OCI-LY1 (cell line): ENCODE results near the gene PDZK1IP1.

Experiments
- H2AFZ ChIP-seq: fragments of 200-600 bp; sonication (generic), shearing (Covaris generic); 2 replicates; pipeline ENCODE4 v1.6.0; 2014; ENCODE audit warnings: antibody characterized with exemption, mild to moderate bottlenecking, low read length
- H3F3A ChIP-seq: fragments of 200-600 bp; sonication (generic), shearing (Covaris generic); 2 replicates; pipeline ENCODE4 v1.6.0; 2014; ENCODE audit warnings: mild to moderate bottlenecking, antibody characterized with exemption, low read length, moderate library complexity; ENCODE audit not compliant: insufficient read depth
- H3K27ac ChIP-seq: fragments of 200-600 bp; sonication (generic); 2 replicates; pipeline ENCODE4 v1.5.1; 2014; ENCODE audit warnings: low read length, mixed run types, mild to moderate bottlenecking, low read depth; ENCODE audit not compliant: poor library complexity, severe bottlenecking
- H3K27me3 ChIP-seq: fragments of 200-600 bp; sonication (generic); 2 replicates; pipeline ENCODE4 v1.6.0; 2014; ENCODE audit warnings: antibody characterized with exemption, mild to moderate bottlenecking, low read length, moderate library complexity; ENCODE audit not compliant: insufficient read depth
- H3K36me3 ChIP-seq: fragments of 200-600 bp; sonication (generic); 2 replicates; pipeline ENCODE4 v1.6.1; 2014; ENCODE audit warnings: mild to moderate bottlenecking, antibody characterized with exemption, low read length, moderate library complexity, mixed read lengths; ENCODE audit not compliant: insufficient read depth
- H3K4me1 ChIP-seq: fragments of 200-600 bp; sonication (generic); 2 replicates; pipeline ENCODE4 v1.5.1; 2014; ENCODE audit warnings: mild to moderate bottlenecking, low read length, moderate library complexity; ENCODE audit not compliant: insufficient read depth, severe bottlenecking
- H3K4me2 ChIP-seq: fragments of 200-600 bp; sonication (generic), shearing (Covaris generic); 2 replicates; pipeline ENCODE4 v1.6.1; 2014; ENCODE audit warnings: low read length
- H3K4me3 ChIP-seq: fragments of 200-600 bp; sonication (generic); 2 replicates; pipeline ENCODE4 v1.5.1; 2014; ENCODE audit warnings: low read length, low read depth, mild to moderate bottlenecking, mixed read lengths; ENCODE audit not compliant: poor library complexity, severe bottlenecking
- H3K79me2 ChIP-seq: fragments of 200-600 bp; shearing (Covaris generic); 2 replicates; pipeline ENCODE4 v1.6.1; 2016; ENCODE audit warnings: mixed run types, low read length, mixed read lengths; ENCODE audit not compliant: insufficient read depth
- H3K9ac ChIP-seq: fragments of 200-600 bp; sonication (generic), shearing (Covaris generic); 2 replicates; pipeline ENCODE4 v1.6.1; 2014; ENCODE audit warnings: mild to moderate bottlenecking, low read length, mixed read lengths
- H3K9me2 ChIP-seq: fragments of 200-600 bp; sonication (generic), shearing (Covaris generic); 2 replicates; pipeline ENCODE4 v1.6.1; 2014; ENCODE audit warnings: low read depth, mild to moderate bottlenecking, low read length, mixed read lengths
- H3K9me3 ChIP-seq: fragments of 200-600 bp; shearing (Covaris generic); 2 replicates; pipeline ENCODE4 v1.6.1; 2014; ENCODE audit warnings: low read length, mixed read lengths
- H4K20me1 ChIP-seq: fragments of 200-600 bp; sonication (generic), shearing (Covaris generic); 2 replicates; pipeline ENCODE4 v1.6.0; 2016; ENCODE audit warnings: mild to moderate bottlenecking, low read length; ENCODE audit not compliant: insufficient read depth
- EZH2 ChIP-seq: fragments of 200-600 bp; sonication (generic), shearing (Covaris generic); IDR thresholded peaks from 2 replicates; pipeline ENCODE4 v1.8.0; 2017; ENCODE audit warnings: borderline replicate concordance, mixed run types, mild to moderate bottlenecking, antibody characterized with exemption, low read length, moderate library complexity, mixed read lengths
- TF ChIP-seq, protein P1 (sequence below): fragments of 200-600 bp; sonication (generic), shearing (Covaris generic); IDR thresholded peaks from 2 replicates; pipeline ENCODE4 v1.5.1; 2017; ENCODE audit warnings: mild to moderate bottlenecking, antibody characterized with exemption, low read length, moderate library complexity, mixed read lengths

PDZK1IP1 gene

GRCh38 chr1:47190509-47190855, 646 bp upstream of the PDZK1IP1 start:
- H3K4me1 ChIP-seq: no peaks in the 10 kb centered on the region
- H3K79me2 ChIP-seq: no peaks in the 10 kb centered on the region
- H3K9me2 ChIP-seq: no peaks in the 10 kb centered on the region
- no peaks in the 10 kb centered on the region; the same call in 1 of the 2 replicates for H3K27me3 ChIP-seq
- no peak overlapping the region for H2AFZ ChIP-seq
- H3K4me3 ChIP-seq: no peak overlapping the region
- H3K27ac ChIP-seq: no peak overlapping the region
- TF ChIP-seq, protein P1, sequence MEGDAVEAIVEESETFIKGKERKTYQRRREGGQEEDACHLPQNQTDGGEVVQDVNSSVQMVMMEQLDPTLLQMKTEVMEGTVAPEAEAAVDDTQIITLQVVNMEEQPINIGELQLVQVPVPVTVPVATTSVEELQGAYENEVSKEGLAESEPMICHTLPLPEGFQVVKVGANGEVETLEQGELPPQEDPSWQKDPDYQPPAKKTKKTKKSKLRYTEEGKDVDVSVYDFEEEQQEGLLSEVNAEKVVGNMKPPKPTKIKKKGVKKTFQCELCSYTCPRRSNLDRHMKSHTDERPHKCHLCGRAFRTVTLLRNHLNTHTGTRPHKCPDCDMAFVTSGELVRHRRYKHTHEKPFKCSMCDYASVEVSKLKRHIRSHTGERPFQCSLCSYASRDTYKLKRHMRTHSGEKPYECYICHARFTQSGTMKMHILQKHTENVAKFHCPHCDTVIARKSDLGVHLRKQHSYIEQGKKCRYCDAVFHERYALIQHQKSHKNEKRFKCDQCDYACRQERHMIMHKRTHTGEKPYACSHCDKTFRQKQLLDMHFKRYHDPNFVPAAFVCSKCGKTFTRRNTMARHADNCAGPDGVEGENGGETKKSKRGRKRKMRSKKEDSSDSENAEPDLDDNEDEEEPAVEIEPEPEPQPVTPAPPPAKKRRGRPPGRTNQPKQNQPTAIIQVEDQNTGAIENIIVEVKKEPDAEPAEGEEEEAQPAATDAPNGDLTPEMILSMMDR: no peak
- TF ChIP-seq EZH2: no peak
- no peaks in the 10 kb centered on the region for H3K36me3 ChIP-seq
- H3K9me3 ChIP-seq: no peaks in the 10 kb centered on the region
- H3K4me2 ChIP-seq: no peak overlapping the region
- no peaks in the 10 kb centered on the region for H4K20me1 ChIP-seq
- H3F3A ChIP-seq: no peaks in the 10 kb centered on the region
- H3K9ac ChIP-seq: no peak overlapping the region

DNA sequence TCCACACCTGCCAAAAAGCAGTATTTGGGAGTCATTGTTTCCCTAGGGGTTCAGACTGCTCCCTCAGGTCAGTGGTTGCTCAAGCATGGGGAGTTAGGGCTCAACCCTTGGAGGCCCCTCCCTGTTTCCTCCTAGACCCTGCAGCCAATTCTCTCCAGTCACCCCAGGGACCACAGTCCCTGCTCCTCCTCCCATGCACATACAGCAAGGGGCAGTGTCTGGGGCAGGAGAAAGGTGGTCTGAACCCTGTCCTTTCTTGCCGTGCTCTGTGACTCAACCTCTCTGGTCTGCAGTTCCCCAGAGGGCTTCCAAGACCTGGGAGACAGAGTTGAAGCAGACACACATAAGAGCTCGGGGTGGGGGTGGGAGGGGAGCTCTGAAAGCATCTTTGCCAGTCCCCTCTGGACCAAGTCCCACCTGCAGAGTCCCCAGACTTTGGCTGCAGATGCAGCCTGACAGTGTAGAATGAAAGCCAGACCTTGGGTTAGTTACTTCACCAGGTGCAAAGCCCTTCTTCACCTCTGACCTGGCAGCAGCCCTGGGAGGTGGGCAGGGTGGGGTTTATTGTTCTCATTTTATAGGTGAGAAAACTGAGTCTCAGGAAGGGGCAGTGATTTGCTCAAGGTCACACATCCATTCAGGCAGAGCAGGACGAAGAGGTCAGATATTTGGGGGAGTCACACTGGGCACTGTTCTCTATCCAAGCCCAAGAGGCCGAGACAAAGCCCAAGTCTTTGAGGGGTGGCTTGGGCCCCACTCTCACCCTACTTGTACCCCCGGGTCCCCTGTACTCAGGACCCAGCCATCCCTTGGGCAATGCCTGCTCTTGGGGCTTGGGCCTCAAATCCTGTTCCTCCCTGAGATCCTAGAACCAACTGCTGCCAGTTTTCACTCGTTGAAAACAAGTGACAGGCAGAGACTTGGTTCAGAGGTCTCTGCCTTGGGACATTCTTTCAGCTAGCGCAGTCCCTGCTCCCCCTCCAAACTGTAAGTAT, 748 bp downstream of the PDZK1IP1 start:
- Histone ChIP-seq H3F3A (no peaks in the 10 kb centered on the region), H4K20me1 (no peaks in the 10 kb centered on the region), H2AFZ (no peak overlapping the region), H3K36me3 (no peaks in the 10 kb centered on the region), H3K27ac (no peak overlapping the region), H3K9ac (no peak overlapping the region), H3K4me2 (no peak overlapping the region), H3K4me1 (no peaks in the 10 kb centered on the region), H3K9me3 (no peaks in the 10 kb centered on the region), H3K9me2 (no peaks in the 10 kb centered on the region), H3K4me3 (no peak overlapping the region), H3K79me2 (no peaks in the 10 kb centered on the region), H3K27me3 (no peaks in the 10 kb centered on the region; the same call in 1 of the 2 replicates)
- no peak for TF ChIP-seq EZH2
- TF ChIP-seq, protein P1: no peak

DNA sequence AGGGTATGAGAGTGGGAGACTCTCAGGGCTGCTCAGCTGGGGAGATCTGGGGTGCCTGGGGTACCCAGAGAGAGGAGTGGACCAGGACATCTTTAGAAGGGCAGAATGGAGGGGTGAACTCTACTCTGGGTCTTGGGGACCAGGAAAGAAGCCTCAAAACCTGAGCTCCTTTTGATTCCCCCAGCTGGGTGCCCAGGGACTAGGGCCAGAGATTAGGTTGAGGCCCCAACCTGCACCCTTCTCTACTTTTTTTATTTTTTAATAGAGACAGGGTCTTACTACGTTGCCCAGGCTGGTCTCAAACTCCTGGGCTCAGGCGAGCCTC, 1.9 kb downstream of the PDZK1IP1 start:
- Histone ChIP-seq H3K4me1 (no peaks in the 10 kb centered on the region), H3K79me2 (no peaks in the 10 kb centered on the region), H3K9me2 (no peaks in the 10 kb centered on the region), H3K9me3 (no peaks in the 10 kb centered on the region), H3K36me3 (no peaks in the 10 kb centered on the region), H3K9ac (no peak overlapping the region), H3K27ac (no peak overlapping the region), H4K20me1 (no peaks in the 10 kb centered on the region), H3K4me2 (no peak overlapping the region), H3F3A (no peaks in the 10 kb centered on the region), H3K4me3 (no peak overlapping the region), H2AFZ (no peak overlapping the region), H3K27me3 (no peaks in the 10 kb centered on the region; the same call in 1 of the 2 replicates)
- TF ChIP-seq, protein P1: no peak
- no peak for TF ChIP-seq EZH2
